Measurements from ENCODE around the gene HTRA3.

Gene HTRA3

GRCh38 chr4:8307714-8308113, 38.2 kb downstream of the HTRA3 start:
- no peak overlapping the region for H3K27ac ChIP-seq
- H3K4me3 ChIP-seq (ENCODE audit: low read depth in 1 of 2, low read length in 1 of 2) = no peak overlapping the region
- TF ChIP-seq, protein P1, sequence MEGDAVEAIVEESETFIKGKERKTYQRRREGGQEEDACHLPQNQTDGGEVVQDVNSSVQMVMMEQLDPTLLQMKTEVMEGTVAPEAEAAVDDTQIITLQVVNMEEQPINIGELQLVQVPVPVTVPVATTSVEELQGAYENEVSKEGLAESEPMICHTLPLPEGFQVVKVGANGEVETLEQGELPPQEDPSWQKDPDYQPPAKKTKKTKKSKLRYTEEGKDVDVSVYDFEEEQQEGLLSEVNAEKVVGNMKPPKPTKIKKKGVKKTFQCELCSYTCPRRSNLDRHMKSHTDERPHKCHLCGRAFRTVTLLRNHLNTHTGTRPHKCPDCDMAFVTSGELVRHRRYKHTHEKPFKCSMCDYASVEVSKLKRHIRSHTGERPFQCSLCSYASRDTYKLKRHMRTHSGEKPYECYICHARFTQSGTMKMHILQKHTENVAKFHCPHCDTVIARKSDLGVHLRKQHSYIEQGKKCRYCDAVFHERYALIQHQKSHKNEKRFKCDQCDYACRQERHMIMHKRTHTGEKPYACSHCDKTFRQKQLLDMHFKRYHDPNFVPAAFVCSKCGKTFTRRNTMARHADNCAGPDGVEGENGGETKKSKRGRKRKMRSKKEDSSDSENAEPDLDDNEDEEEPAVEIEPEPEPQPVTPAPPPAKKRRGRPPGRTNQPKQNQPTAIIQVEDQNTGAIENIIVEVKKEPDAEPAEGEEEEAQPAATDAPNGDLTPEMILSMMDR (IDR thresholded peaks at IDR 0.05) = no peak
- H3K36me3 ChIP-seq = peaks cover 29% of the 10 kb centered on the region
- H3K4me1 ChIP-seq (ENCODE audit: control insufficient read depth in 1 of 2, insufficient read depth in 1 of 2, low read depth in 1 of 2, low read length in 1 of 2) = peaks cover 4 to 28% of the 10 kb centered on the region in 2 experiments
- H3K9me3 ChIP-seq = no peaks in the 10 kb centered on the region
- H3K27me3 ChIP-seq = no peaks in the 10 kb centered on the region

DNA sequence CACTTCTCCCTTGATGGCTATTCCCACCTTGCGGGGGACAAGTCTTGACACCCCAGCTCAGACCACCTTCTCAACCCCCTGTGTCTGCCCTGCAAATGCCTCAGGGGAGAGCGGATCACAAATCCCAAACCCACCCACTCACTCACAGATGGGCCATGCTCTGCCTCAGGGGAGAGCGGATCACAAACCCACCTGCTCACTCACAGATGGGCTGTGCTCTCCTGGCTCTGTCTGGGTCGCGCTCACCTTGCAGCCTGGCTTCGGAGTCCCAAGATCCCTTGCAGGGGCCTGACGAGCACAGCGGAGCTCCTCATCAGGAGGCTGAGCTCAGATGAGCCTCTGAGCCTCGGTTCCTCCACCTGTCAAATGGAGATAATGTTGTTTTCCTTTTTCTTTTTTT, 38.6 kb downstream of the HTRA3 start:
- Histone ChIP-seq H3K36me3 (peaks cover 29% of the 10 kb centered on the region), H3K4me3 (ENCODE audit: low read depth in 1 of 2, low read length in 1 of 2) (no peak overlapping the region), H3K4me1 (ENCODE audit: control insufficient read depth in 1 of 2, insufficient read depth in 1 of 2, low read depth in 1 of 2, low read length in 1 of 2) (peaks cover 9 to 32% of the 10 kb centered on the region in 2 experiments), H3K27ac (no peak overlapping the region), H3K9me3 (no peaks in the 10 kb centered on the region), H3K27me3 (no peaks in the 10 kb centered on the region)
- TF ChIP-seq, protein P1 (IDR thresholded peaks at IDR 0.05) = no peak

DNA sequence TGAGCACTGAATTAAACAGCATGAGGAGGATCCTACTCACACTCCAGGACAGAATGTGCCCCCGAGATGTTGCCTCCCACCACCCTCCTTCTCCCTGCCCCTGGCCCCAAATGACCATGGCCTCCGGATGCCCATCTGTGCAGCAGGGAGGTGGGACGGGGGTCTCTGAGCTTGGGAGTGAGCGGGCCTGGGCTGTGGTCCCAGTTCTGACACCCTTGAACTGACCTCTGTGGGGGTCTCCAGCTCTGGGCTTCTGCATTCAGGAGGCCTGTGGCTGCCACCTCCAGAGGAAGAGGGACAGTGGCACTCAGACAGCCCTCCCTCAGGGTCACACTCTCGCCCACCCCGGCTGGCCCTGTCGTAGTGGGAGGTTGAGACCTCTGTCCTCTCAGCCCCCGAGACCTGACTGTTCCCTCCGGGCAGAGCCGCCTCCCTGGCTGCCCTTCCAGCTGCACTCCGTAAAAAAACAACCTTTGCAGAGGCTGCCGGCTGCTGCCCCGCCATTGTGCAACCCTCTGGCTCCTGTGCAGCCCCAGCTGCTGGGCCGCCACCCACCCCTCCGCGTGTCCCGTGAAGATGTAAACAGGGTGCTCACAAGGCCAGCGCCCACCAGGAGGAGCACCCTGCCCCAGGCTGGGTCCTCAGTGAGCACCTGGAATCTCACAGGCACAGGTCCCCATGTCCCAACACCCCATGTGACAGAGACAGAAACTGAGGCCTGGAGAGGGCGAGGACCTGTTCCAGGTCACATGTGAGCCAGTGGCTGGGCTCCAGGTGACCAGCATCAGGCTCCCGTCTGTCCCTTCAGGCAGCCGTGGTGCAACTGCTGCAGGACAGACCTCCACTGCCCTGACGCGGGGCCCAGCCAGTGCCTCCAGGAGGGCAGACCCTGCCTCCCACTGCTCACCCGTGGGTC, 39.6 kb downstream of the HTRA3 start:
- H3K9me3 ChIP-seq = no peaks in the 10 kb centered on the region
- peaks cover 29% of the 10 kb centered on the region for H3K36me3 ChIP-seq
- TF ChIP-seq, protein P1 (IDR thresholded peaks at IDR 0.05) = no peak
- peaks cover 17 to 28% of the 10 kb centered on the region in 2 experiments for H3K4me1 ChIP-seq (ENCODE audit: control insufficient read depth in 1 of 2, insufficient read depth in 1 of 2, low read depth in 1 of 2, low read length in 1 of 2)
- H3K27me3 ChIP-seq = no peaks in the 10 kb centered on the region
- H3K27ac ChIP-seq = no peak overlapping the region
- no peak overlapping the region for H3K4me3 ChIP-seq (ENCODE audit: low read depth in 1 of 2, low read length in 1 of 2)

DNA sequence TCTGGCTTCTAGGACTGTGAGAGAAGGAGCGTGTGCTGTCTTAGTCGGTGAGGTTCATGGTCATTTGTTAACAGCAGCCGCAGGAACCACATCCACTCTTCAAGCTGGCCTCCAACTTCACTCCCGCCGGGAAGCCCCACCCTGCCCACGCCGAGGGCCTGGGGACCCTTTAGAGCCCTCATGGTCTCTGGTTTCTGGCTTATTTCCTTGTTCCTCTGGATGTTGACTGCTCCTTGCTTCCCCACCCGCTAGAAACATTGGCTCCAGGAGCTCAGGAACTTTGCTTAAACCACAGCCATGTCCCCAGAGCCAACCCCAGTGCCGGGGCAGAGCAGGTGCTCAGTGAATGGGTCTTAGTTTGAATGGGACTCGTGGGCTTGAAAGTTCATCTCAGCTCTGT, 40.8 kb downstream of the HTRA3 start:
- TF ChIP-seq, protein P1 (IDR thresholded peaks at IDR 0.05) = no peak
- Histone ChIP-seq H3K4me1 (ENCODE audit: control insufficient read depth in 1 of 2, insufficient read depth in 1 of 2, low read depth in 1 of 2, low read length in 1 of 2) (peaks cover 29 to 40% of the 10 kb centered on the region in 2 experiments), H3K9me3 (no peaks in the 10 kb centered on the region), H3K27ac (no peak overlapping the region), H3K27me3 (no peaks in the 10 kb centered on the region), H3K36me3 (peaks cover 22% of the 10 kb centered on the region), H3K4me3 (ENCODE audit: low read depth in 1 of 2, low read length in 1 of 2) (no peak overlapping the region)

GRCh38 chr4:8311101-8312068, 41.8 kb downstream of the HTRA3 start:
- H3K4me3 ChIP-seq (ENCODE audit: low read depth in 1 of 2, low read length in 1 of 2) = no peak overlapping the region
- H3K27me3 ChIP-seq = no peaks in the 10 kb centered on the region
- no peaks in the 10 kb centered on the region for H3K9me3 ChIP-seq
- peaks cover 40 to 51% of the 10 kb centered on the region in 2 experiments for H3K4me1 ChIP-seq (ENCODE audit: control insufficient read depth in 1 of 2, insufficient read depth in 1 of 2, low read depth in 1 of 2, low read length in 1 of 2)
- TF ChIP-seq, protein P1 (IDR thresholded peaks at IDR 0.05) = no peak
- H3K36me3 ChIP-seq = peaks cover 11% of the 10 kb centered on the region
- H3K27ac ChIP-seq = no peak overlapping the region

Data from neutrophil (primary cell).